Heart left ventricle (tissue), 13 donors: Measurements from ENCODE around the gene APLP1.

Source experiments
- POLR2A ChIP-seq, 2 donors: fragments of 450-650 bp; IDR thresholded peaks; one replicate each; pipeline ENCODE4 v1.6.1; 2017; ENCODE audit warnings: antibody characterized with exemption in 2 of 2, mild to moderate bottlenecking in 2 of 2, moderate library complexity in 2 of 2
- TF ChIP-seq, protein P1 (sequence below), 12 donors: fragments of 200-600 bp; sonication (generic) in 4 of 12; IDR thresholded peaks; one replicate each; pipeline versions ENCODE4 v1.5.0 to v1.8.0; 2018 to 2022; ENCODE audit warnings: antibody characterized with exemption in 12 of 12, mild to moderate bottlenecking in 5 of 12
- donor health status: ischemic (EF 13 %, LVEDD 7.1; RV severe dilation, severe dysfunction).
- donor health status: DM: no; HTN: yes; CAD: no.
- donor health status: DM: no; HTN: no; CAD: no.
- donor health status: ischemic (EF 25% LVEDD 6.9; RV normal size, moderate dysfunction).
- donor health status: ischemic (EF 25% LVEDD 5.7; RV mildly dilated, moderate dysfunction).
- donor health status: ischemic (EF 35%, LVEDD 5.7; RV mildly dilated, moderate dysfunction).
- donor health status: nonischemic (EF 11% LVEDD 7.7; RV severe dilation, severe dysfunction).
- donor health status: DM: yes; HTN: yes; CAD: no.
- donor health status: PGD.
- donor health status: ischemic (EF 29% LVEDD 5.4; RV normal size, mild dysfunction).
- donor health status: nonischemic (EF 23%, LVEDD 6.1; RV moderate dilation, normal function).

DNA sequence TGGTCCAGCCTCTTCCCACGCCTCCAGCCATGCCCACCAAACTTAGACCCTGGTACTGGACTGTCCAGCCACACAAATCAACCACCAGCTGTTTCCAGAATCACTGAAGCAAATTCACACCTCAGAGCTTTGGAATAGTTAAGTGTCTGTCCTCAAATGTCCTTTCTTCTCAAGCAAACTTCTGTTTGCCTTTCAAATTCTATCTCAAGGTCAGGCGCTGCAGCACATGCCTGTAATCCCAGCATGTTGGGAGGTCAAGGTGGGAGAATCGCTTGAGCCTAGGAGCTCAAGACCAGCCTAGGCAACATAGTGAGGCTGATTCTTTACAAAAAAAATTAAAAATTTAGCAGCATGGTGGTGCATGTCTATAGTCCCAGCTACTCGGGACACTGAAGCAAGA is 36.3 kb upstream of the APLP1 start:
- TF ChIP-seq, protein P1, sequence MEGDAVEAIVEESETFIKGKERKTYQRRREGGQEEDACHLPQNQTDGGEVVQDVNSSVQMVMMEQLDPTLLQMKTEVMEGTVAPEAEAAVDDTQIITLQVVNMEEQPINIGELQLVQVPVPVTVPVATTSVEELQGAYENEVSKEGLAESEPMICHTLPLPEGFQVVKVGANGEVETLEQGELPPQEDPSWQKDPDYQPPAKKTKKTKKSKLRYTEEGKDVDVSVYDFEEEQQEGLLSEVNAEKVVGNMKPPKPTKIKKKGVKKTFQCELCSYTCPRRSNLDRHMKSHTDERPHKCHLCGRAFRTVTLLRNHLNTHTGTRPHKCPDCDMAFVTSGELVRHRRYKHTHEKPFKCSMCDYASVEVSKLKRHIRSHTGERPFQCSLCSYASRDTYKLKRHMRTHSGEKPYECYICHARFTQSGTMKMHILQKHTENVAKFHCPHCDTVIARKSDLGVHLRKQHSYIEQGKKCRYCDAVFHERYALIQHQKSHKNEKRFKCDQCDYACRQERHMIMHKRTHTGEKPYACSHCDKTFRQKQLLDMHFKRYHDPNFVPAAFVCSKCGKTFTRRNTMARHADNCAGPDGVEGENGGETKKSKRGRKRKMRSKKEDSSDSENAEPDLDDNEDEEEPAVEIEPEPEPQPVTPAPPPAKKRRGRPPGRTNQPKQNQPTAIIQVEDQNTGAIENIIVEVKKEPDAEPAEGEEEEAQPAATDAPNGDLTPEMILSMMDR (IDR thresholded peaks at IDR 0.05): no peak
- TF ChIP-seq POLR2A (IDR thresholded peaks at IDR 0.05): no peak
